Left lung (tissue), 10 donors: ENCODE results near the gene CD209. TPM values are rescaled to one million over a fixed set of nuclear protein-coding genes. Genes with fewer than 3 reads are reported as not detected.

Experiments
- ATAC-seq: fragments of 200-7000 bp; cut with Tn5 transposase; one replicate; pipeline ENCODE4 v1.9.1; 2020; ENCODE audit warnings: moderate library complexity
- DNase-seq, 4 donors: peaks; one replicate each; pipeline ENCODE4 v3.0.0-alpha.2; 2013 to 2020
- H3K27ac ChIP-seq, 2 donors: fragments of 200-600 bp; sonication (generic) in 1 of 2; one replicate each; pipeline versions ENCODE4 v1.5.0 to v1.8.0; 2020 to 2021
- H3K27me3 ChIP-seq, 2 donors: fragments of 200-600 bp; sonication (generic) in 1 of 2; one replicate each; pipeline versions ENCODE4 v1.5.0 to v1.8.0; 2020 to 2021
- H3K36me3 ChIP-seq, 2 donors: fragments of 200-600 bp; sonication (generic) in 1 of 2; one replicate each; pipeline versions ENCODE4 v1.5.0 to v1.8.0; 2020 to 2021
- H3K4me1 ChIP-seq, 2 donors: fragments of 200-600 bp; one replicate each; pipeline ENCODE4 v1.8.0; 2021
- H3K4me3 ChIP-seq, 2 donors: fragments of 200-600 bp; sonication (generic) in 1 of 2; one replicate each; pipeline versions ENCODE4 v1.5.0 to v1.8.0; 2020 to 2021; ENCODE audit warnings: mild to moderate bottlenecking in 1 of 2
- H3K9me3 ChIP-seq, 2 donors: fragments of 200-600 bp; sonication (generic) in 1 of 2; one replicate each; pipeline versions ENCODE4 v1.5.0 to v1.8.0; 2020 to 2021
- CTCF ChIP-seq, 2 donors: fragments of 200-600 bp; sonication (generic) in 1 of 2; IDR thresholded peaks; one replicate each; pipeline versions ENCODE4 v1.5.0 to v1.8.0; 2021; ENCODE audit warnings: antibody characterized with exemption in 2 of 2
- intact Hi-C, 2 donors: fragments of 100-400 bp; cut with DNase I; formaldehyde crosslinking; loops; one replicate each; pipeline versions ENCODE4 v1.11.2 to v1.14.2; 2022
- polyA plus RNA-seq, 6 donors: library from polyadenylated mRNA; unstranded; fragments of 120-200 nt; gene quantifications; one replicate each; pipeline ENCODE4 v1.2.1, GENCODE V29; 2013; ENCODE audit not compliant: insufficient read length in 6 of 6
- total RNA-seq, 2 donors: library from RNA; stranded (reverse); fragmentation: NEBNext Ultra II Directional; extraction: Animal tissue kit (Norgen Biotek cat#: 25700); gene quantifications; one replicate each; pipeline ENCODE4 v1.2.1, GENCODE V29; 2021
- donor health status: DM: no; HTN: yes; CAD: no.
- donor health status: DM: no; HTN: no; CAD: no.

CD209 gene
- total and polyA plus RNA-seq, 8 donors = 2.9 to 10.6 (median 3.2) TPM

GRCh38 chr19:7692417-7693088 is 54.8 kb downstream of the CD209 start:
- Histone ChIP-seq H3K4me1 (no peaks in the 10 kb centered on the region), H3K9me3 (no peaks in the 10 kb centered on the region), H3K27me3 (peaks cover 0 to 40% of the 10 kb centered on the region in 2 donors), H3K36me3 (no peaks in the 10 kb centered on the region), H3K27ac (no peak overlapping the region), H3K4me3 (no peak overlapping the region)
- TF ChIP-seq CTCF (IDR thresholded peaks at IDR 0.05) = no peak
- ATAC-seq (no peak), DNase-seq (no peak)
- intact Hi-C loops = no loop called here

GRCh38 chr19:7691497-7691896 is 55.8 kb downstream of the CD209 start:
- TF ChIP-seq CTCF (IDR thresholded peaks at IDR 0.05) = no peak
- intact Hi-C loops = no loop called here
- DNase-seq (no peak), ATAC-seq (no peak)
- Histone ChIP-seq H3K9me3 (no peaks in the 10 kb centered on the region), H3K27me3 (peaks cover 0 to 29% of the 10 kb centered on the region in 2 donors), H3K36me3 (no peaks in the 10 kb centered on the region), H3K4me1 (no peaks in the 10 kb centered on the region), H3K4me3 (no peak overlapping the region), H3K27ac (no peak overlapping the region)

DNA sequence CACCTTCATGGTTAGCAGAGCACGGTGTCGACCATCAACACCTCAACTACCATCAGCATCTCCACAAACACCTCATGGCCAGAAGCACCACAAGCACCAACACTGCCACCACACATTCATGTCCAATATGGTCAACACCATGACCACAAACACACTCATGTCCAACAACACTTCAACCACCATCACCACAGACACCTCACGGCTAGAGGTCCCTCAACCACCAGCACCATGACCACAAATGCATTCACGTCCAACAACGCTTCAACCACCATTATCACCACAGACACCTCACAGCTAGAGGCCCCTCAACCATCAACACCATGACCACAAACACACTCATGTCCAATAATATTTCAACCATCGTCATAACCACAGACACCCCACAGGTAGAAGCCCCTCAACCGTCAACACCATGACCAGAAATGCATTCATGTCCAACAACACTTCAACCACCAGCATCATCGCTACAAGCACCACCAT is 56.5 kb downstream of the CD209 start:
- intact Hi-C loops = no loop called here

More for the DNA sequence above, 56.5 kb downstream of the CD209 start:
- Histone ChIP-seq H3K27me3 (peaks cover 0 to 22% of the 10 kb centered on the region in 2 donors), H3K4me3 (no peak overlapping the region), H3K36me3 (no peaks in the 10 kb centered on the region), H3K9me3 (no peaks in the 10 kb centered on the region), H3K27ac (no peak overlapping the region), H3K4me1 (no peaks in the 10 kb centered on the region)
- DNase-seq = no peak
- TF ChIP-seq CTCF (IDR thresholded peaks at IDR 0.05) = no peak
- ATAC-seq = no peak

Other genes starting within 250 kb of the CD209 start
- 10 to 100 TPM; 46.1 to 47.6 TPM for gene ZNF358, start 231.4 kb downstream of the CD209 start, total RNA-seq
- 10 to 100 TPM; 36.9 to 56.1 (median 44.4) TPM for gene ZNF358, start 231.4 kb downstream of the CD209 start, polyA plus RNA-seq
- 10 to 100 TPM; 47.7 to 76.6 TPM for gene MCOLN1, start 224.9 kb downstream of the CD209 start, total RNA-seq
- 10 to 100 TPM; 13.0 to 17.2 (median 14.3) TPM for gene MCOLN1, start 224.9 kb downstream of the CD209 start, polyA plus RNA-seq
- gene PNPLA6, start 211.8 kb downstream of the CD209 start, total RNA-seq = 100 to 1,000 TPM; 134 to 255 TPM
- 10 to 100 TPM; 28.7 to 48.8 (median 36.3) TPM for gene PNPLA6, start 211.8 kb downstream of the CD209 start, polyA plus RNA-seq
- gene CAMSAP3, start 151.7 kb downstream of the CD209 start, total RNA-seq = 10 to 100 TPM; 20.5 to 22.3 TPM
- 10 to 100 TPM; 10.5 to 17.1 (median 14.1) TPM for gene CAMSAP3, start 151.7 kb downstream of the CD209 start, polyA plus RNA-seq
- 10 to 100 TPM; 32.8 to 33.7 TPM for gene XAB2, start 118.0 kb downstream of the CD209 start, total RNA-seq
- gene XAB2, start 118.0 kb downstream of the CD209 start, polyA plus RNA-seq = 10 to 100 TPM; 30.5 to 38.8 (median 32.0) TPM
- 10 to 100 TPM; 92.6 to 98.6 TPM for gene PET100, start 117.7 kb downstream of the CD209 start, total RNA-seq
- 100 to 1,000 TPM in 3 of 6 donors, 10 to 100 TPM in 3; 82.8 to 111 (median 99.0) TPM for gene PET100, start 117.7 kb downstream of the CD209 start, polyA plus RNA-seq
- 1 to 10 TPM; 1.6 to 1.8 TPM for gene PCP2, start 113.8 kb downstream of the CD209 start, total RNA-seq
- 1 to 10 TPM in 5 of 6 donors, under 1 TPM in 1; 0.57 to 1.6 (median 1.4) TPM for gene PCP2, start 113.8 kb downstream of the CD209 start, polyA plus RNA-seq
- gene STXBP2, start 110.4 kb downstream of the CD209 start, total RNA-seq = 100 to 1,000 TPM; 153 to 277 TPM
- gene STXBP2, start 110.4 kb downstream of the CD209 start, polyA plus RNA-seq = 10 to 100 TPM; 32.5 to 46.1 (median 38.9) TPM
- gene RETN, start 78.5 kb downstream of the CD209 start, total RNA-seq = 10 to 100 TPM in 1 of 2 donors, 1 to 10 TPM in 1; 3.6 to 22.4 TPM
- 1 to 10 TPM; 1.2 to 3.9 (median 1.9) TPM for gene RETN, start 78.5 kb downstream of the CD209 start, polyA plus RNA-seq
- 100 to 1,000 TPM in 1 of 2 donors, 10 to 100 TPM in 1; 26.4 to 112 TPM for gene MCEMP1, start 70.4 kb downstream of the CD209 start, total RNA-seq
- under 1 TPM; 0.32 to 0.90 (median 0.52) TPM for gene MCEMP1, start 70.4 kb downstream of the CD209 start, polyA plus RNA-seq
- gene TRAPPC5, start 66.7 kb downstream of the CD209 start, total RNA-seq = 100 to 1,000 TPM; 105 to 106 TPM
- gene TRAPPC5, start 66.7 kb downstream of the CD209 start, polyA plus RNA-seq = 10 to 100 TPM; 25.7 to 51.5 (median 40.3) TPM
- gene FCER2, start 45.4 kb downstream of the CD209 start, total RNA-seq = under 1 TPM; 0.58 to 0.73 TPM
- gene FCER2, start 45.4 kb downstream of the CD209 start, polyA plus RNA-seq = under 1 TPM; 0.27 to 0.61 (median 0.47) TPM
- gene CLEC4G, start 15.4 kb downstream of the CD209 start, total RNA-seq = 1 to 10 TPM; 2.1 to 2.2 TPM
- under 1 TPM in 4 of 6 donors, not detected in 2; 0.20 to 0.38 (median 0.25) TPM for gene CLEC4G, start 15.4 kb downstream of the CD209 start, polyA plus RNA-seq
- 1 to 10 TPM in 1 of 2 donors, not detected in 1; 2.7 TPM for gene CLEC4M, start 15.7 kb upstream of the CD209 start, total RNA-seq
- 1 to 10 TPM in 4 of 6 donors, under 1 TPM in 2; 0.78 to 2.2 (median 1.3) TPM for gene CLEC4M, start 15.7 kb upstream of the CD209 start, polyA plus RNA-seq
- 10 to 100 TPM; 14.2 to 16.9 TPM for gene EVI5L, start 82.7 kb upstream of the CD209 start, total RNA-seq
- 10 to 100 TPM; 11.3 to 18.1 (median 14.7) TPM for gene EVI5L, start 82.7 kb upstream of the CD209 start, polyA plus RNA-seq
- gene PRR36, start 126.9 kb upstream of the CD209 start, total RNA-seq = 1 to 10 TPM; 1.2 to 4.2 TPM
- 10 to 100 TPM in 3 of 6 donors, 1 to 10 TPM in 3; 8.4 to 13.4 (median 10.1) TPM for gene PRR36, start 126.9 kb upstream of the CD209 start, polyA plus RNA-seq
- gene LRRC8E, start 141.0 kb upstream of the CD209 start, total RNA-seq = 10 to 100 TPM in 1 of 2 donors, 1 to 10 TPM in 1; 5.9 to 10.5 TPM
- 1 to 10 TPM; 3.7 to 5.7 (median 4.5) TPM for gene LRRC8E, start 141.0 kb upstream of the CD209 start, polyA plus RNA-seq
- gene MAP2K7, start 156.3 kb upstream of the CD209 start, total RNA-seq = 10 to 100 TPM; 30.5 to 31.1 TPM
- 10 to 100 TPM; 25.7 to 33.1 (median 30.5) TPM for gene MAP2K7, start 156.3 kb upstream of the CD209 start, polyA plus RNA-seq
- under 1 TPM; 0.29 to 0.55 TPM for gene TGFBR3L, start 167.3 kb upstream of the CD209 start, total RNA-seq
- gene TGFBR3L, start 167.3 kb upstream of the CD209 start, polyA plus RNA-seq = under 1 TPM in 4 of 6 donors, not detected in 2; 0.11 to 0.26 (median 0.19) TPM
- gene SNAPC2, start 172.8 kb upstream of the CD209 start, total RNA-seq = 10 to 100 TPM; 15.2 to 20.5 TPM
- gene SNAPC2, start 172.8 kb upstream of the CD209 start, polyA plus RNA-seq = 10 to 100 TPM; 11.1 to 18.5 (median 14.9) TPM
- 1 to 10 TPM; 6.5 to 8.5 TPM for gene CTXN1, start 178.6 kb upstream of the CD209 start, total RNA-seq
- gene CTXN1, start 178.6 kb upstream of the CD209 start, polyA plus RNA-seq = 10 to 100 TPM in 3 of 6 donors, 1 to 10 TPM in 3; 4.2 to 13.3 (median 9.9) TPM
- gene TIMM44, start 196.1 kb upstream of the CD209 start, total RNA-seq = 10 to 100 TPM; 42.2 to 52.1 TPM
- 10 to 100 TPM; 36.7 to 56.5 (median 42.9) TPM for gene TIMM44, start 196.1 kb upstream of the CD209 start, polyA plus RNA-seq